HepG2 (cell line): ENCODE data around the gene PLCB1. TPM values are rescaled to one million over a fixed set of nuclear protein-coding genes. Genes with fewer than 3 reads are reported as not detected.
A peak's percentile ranks its signal among the peaks of the same experiment; 100 is the strongest.

ENCODE experiments used
- ATAC-seq: fragments of 200-7000 bp; cut with Tn5 transposase; 3 replicates; pipeline ENCODE4 v1.9.1; 2020; ENCODE audit warnings: mild to moderate bottlenecking, moderate library complexity
- BruUV-seq: library from RNA; stranded (reverse); fragments of 400-500 nt; replicated peaks from 2 replicates; lab custom pipeline; 2021; lab: Mats Ljungman, UMichigan
- CTCF ChIA-PET: fragments of 300-600 bp; formaldehyde crosslinking; extraction: SDS; loops from one replicate; lab custom pipeline; 2021; ENCODE audit warnings: low total read pairs, inconsistent platforms, low intra/inter-chr PET ratio; lab: Yijun Ruan, JAX
- POLR2A ChIA-PET: fragments of 350-600 bp; sonication (Branson Sonifier 250); formaldehyde crosslinking; loops from one replicate; lab custom pipeline; 2020; ENCODE audit warnings: antibody characterized with exemption, inconsistent platforms; lab: Yijun Ruan, JAX
- DNase-seq: peaks from one replicate; pipeline ENCODE4 v3.0.0-alpha.2; 2015; ENCODE audit warnings: low spot score
- FAIRE-seq: peaks from 3 replicates; lab custom pipeline; 2011; peaks lifted over from hg19 to GRCh38; lab: Jason Lieb, UNC
- H2AFZ ChIP-seq: one replicate; pipeline ENCODE4 v1.6.1; 2011; ENCODE audit warnings: low read length, inconsistent platforms
- H3K27ac ChIP-seq: fragments of 300-600 bp; 3 replicates; pipeline ENCODE4 v1.8.0; 2011; ENCODE audit warnings: mixed run types, mild to moderate bottlenecking, mixed read lengths, low read length, inconsistent platforms; ENCODE audit not compliant: insufficient read depth; ENCODE audit errors: extremely low read length
- H3K27me3 ChIP-seq, 2 experiments: fragments of 200-600 bp in 1 of 2; 2 replicates in 1 of 2; 3 replicates in 1 of 2; pipeline versions ENCODE4 v1.6.0 to v1.8.0; 2011; ENCODE audit warnings: low read length in 2 of 2, mild to moderate bottlenecking in 2 of 2, moderate library complexity in 2 of 2, inconsistent platforms in 1 of 2; ENCODE audit not compliant: insufficient read depth in 2 of 2, control insufficient read depth in 1 of 2
- H3K36me3 ChIP-seq, 2 experiments: fragments of 200-600 bp in 1 of 2; replicated peaks in 1 of 2; 2 replicates in 1 of 2; 3 replicates in 1 of 2; pipeline versions ENCODE4 v1.5.1 to v1.8.0; 2011; ENCODE audit warnings: low read length in 2 of 2, inconsistent platforms in 1 of 2; ENCODE audit not compliant: insufficient read depth in 2 of 2, control insufficient read depth in 1 of 2
- H3K4me1 ChIP-seq: 2 replicates; pipeline ENCODE4 v1.5.1; 2012; ENCODE audit warnings: low read length, inconsistent platforms; ENCODE audit not compliant: insufficient read depth
- H3K4me2 ChIP-seq: 2 replicates; pipeline ENCODE4 v1.6.0; 2011; ENCODE audit warnings: low read depth, low read length, inconsistent platforms
- H3K4me3 ChIP-seq, 3 experiments: fragments of 200-600 bp in 1 of 3; sonication (generic), shearing (Covaris generic) in 1 of 3; replicated peaks in 1 of 3; 2 replicates each; pipeline ENCODE4 v1.5.1; 2011 to 2016; ENCODE audit warnings: low read length in 3 of 3, inconsistent platforms in 2 of 3, low read depth in 2 of 3, mild to moderate bottlenecking in 2 of 3, control low read depth in 1 of 3, mixed read lengths in 1 of 3; ENCODE audit not compliant: insufficient read depth in 1 of 3
- H3K79me2 ChIP-seq: one replicate; pipeline ENCODE4 v1.6.1; 2011; ENCODE audit warnings: low read length, inconsistent platforms; ENCODE audit not compliant: insufficient read depth
- H3K9ac ChIP-seq: 2 replicates; pipeline ENCODE4 v1.6.0; 2011; ENCODE audit warnings: mild to moderate bottlenecking, low read depth, low read length, inconsistent platforms; ENCODE audit not compliant: insufficient read depth
- H3K9me3 ChIP-seq: 2 replicates; pipeline ENCODE4 v1.5.1; 2012; ENCODE audit warnings: mild to moderate bottlenecking, low read length
- H4K20me1 ChIP-seq: 2 replicates; pipeline ENCODE4 v1.6.0; 2011; ENCODE audit warnings: inconsistent platforms, mild to moderate bottlenecking, low read length, moderate library complexity; ENCODE audit not compliant: insufficient read depth
- ATAD3A ChIP-seq: sonication (generic); formaldehyde crosslinking; IDR thresholded peaks from 2 replicates; pipeline ENCODE4 v1.4.0; 2020; ENCODE audit warnings: missing genetic modification reagents
- ATF1 ChIP-seq: IDR thresholded peaks from 2 replicates; pipeline ENCODE4 v1.6.1; 2016; ENCODE audit warnings: mild to moderate bottlenecking, control low read depth
- GFI1 ChIP-seq: sonication (generic); formaldehyde crosslinking; IDR thresholded peaks from 2 replicates; pipeline ENCODE4 v1.5.0; 2020; ENCODE audit warnings: missing genetic modification reagents, mild to moderate bottlenecking, borderline replicate concordance
- IKZF4 ChIP-seq: sonication (generic); formaldehyde crosslinking; IDR thresholded peaks from 2 replicates; pipeline ENCODE4 v1.5.1; 2020; ENCODE audit warnings: borderline replicate concordance, mild to moderate bottlenecking, low read depth, missing genetic modification reagents; ENCODE audit errors: not compliant biosample characterization
- NFIC ChIP-seq: IDR thresholded peaks from 2 replicates; pipeline ENCODE4 v1.6.1; 2012; ENCODE audit warnings: mild to moderate bottlenecking, low read length, inconsistent platforms
- PAWR ChIP-seq: sonication (generic); formaldehyde crosslinking; IDR thresholded peaks from 2 replicates; pipeline ENCODE4 v1.4.0; 2020; ENCODE audit warnings: missing genetic modification reagents, mild to moderate bottlenecking, borderline replicate concordance
- SATB2 ChIP-seq: sonication (generic); formaldehyde crosslinking; IDR thresholded peaks from 2 replicates; pipeline ENCODE4 v1.5.0; 2020; ENCODE audit warnings: missing genetic modification reagents
- WIZ ChIP-seq: sonication (generic); formaldehyde crosslinking; IDR thresholded peaks from 2 replicates; pipeline ENCODE4 v1.5.1; 2020; ENCODE audit warnings: mild to moderate bottlenecking, missing genetic modification reagents
- ZKSCAN1 ChIP-seq: fragments of 150-350 bp; IDR thresholded peaks from 2 replicates; pipeline ENCODE4 v1.6.1; 2014; ENCODE audit warnings: low read length
- ZNF180 ChIP-seq: sonication (generic); formaldehyde crosslinking; IDR thresholded peaks from 2 replicates; pipeline ENCODE4 v1.4.0; 2020; ENCODE audit warnings: low read depth, missing genetic modification reagents, borderline replicate concordance
- ZNF275 ChIP-seq: sonication (generic); formaldehyde crosslinking; IDR thresholded peaks from 2 replicates; pipeline ENCODE4 v1.8.0; 2022; ENCODE audit warnings: missing genetic modification reagents, mild to moderate bottlenecking, inconsistent platforms, borderline replicate concordance
- ZNF549 ChIP-seq: sonication (generic); formaldehyde crosslinking; IDR thresholded peaks from 2 replicates; pipeline ENCODE4 v1.5.0; 2020; ENCODE audit warnings: missing genetic modification reagents
- ZNF703 ChIP-seq: sonication (generic); formaldehyde crosslinking; IDR thresholded peaks from 2 replicates; pipeline ENCODE4 v1.5.1; 2020; ENCODE audit warnings: missing genetic modification reagents, mild to moderate bottlenecking, moderate library complexity, borderline replicate concordance
- ZNF709 ChIP-seq: sonication (generic); formaldehyde crosslinking; IDR thresholded peaks from 2 replicates; pipeline ENCODE4 v1.5.0; 2020; ENCODE audit warnings: mild to moderate bottlenecking, missing genetic modification reagents
- ZNF781 ChIP-seq: sonication (generic); formaldehyde crosslinking; IDR thresholded peaks from 2 replicates; pipeline ENCODE4 v1.5.1; 2020; ENCODE audit warnings: borderline replicate concordance, mild to moderate bottlenecking, missing genetic modification reagents; ENCODE audit errors: not compliant biosample characterization
- WGBS: methylation state at CpG from one replicate; pipeline ENCODE4 v1.1.6; 2017; ENCODE audit warnings: low lambda C conversion rate; 5-methylcytosine and 5-hydroxymethylcytosine counted together
- in situ Hi-C: cut with HindIII; loops from 2 replicates; pipeline ENCODE4 v1.10.0; 2017; ENCODE audit warnings: low pct_unique_long_range_greater_than_20kb; ENCODE audit not compliant: extremely low pct_ligation_motif_present
- intact Hi-C: fragments of 100-400 bp; cut with micrococcal nuclease; formaldehyde crosslinking; loops from one replicate; pipeline ENCODE4 v1.10.0; 2022; ENCODE audit not compliant: unreplicated experiment
- polyA plus RNA-seq, 8 experiments: library from polyadenylated mRNA; depleted of rRNA in 3 of 8; stranded (reverse) in 7 of 8; unstranded in 1 of 8; fragments of >200 nt; fragmentation: Illumina TruSeq in 4 of 8; extraction: Trizol in 4 of 8; gene quantifications; 2 replicates each; pipeline versions ENCODE4 v1.2.1 to v1.2.3, GENCODE V29; 2011 to 2016; ENCODE audit warnings: low read depth in 4 of 8, missing spikeins in 1 of 8, mixed read lengths in 1 of 8; ENCODE audit not compliant: insufficient read depth in 1 of 8
- total RNA-seq, 5 experiments: library from RNA; depleted of rRNA; stranded (reverse); fragments of >200 nt; fragmentation: Illumina TruSeq; extraction: Trizol; gene quantifications; 2 replicates each; pipeline ENCODE4 v1.2.3, GENCODE V29; 2016; ENCODE audit warnings: low read depth in 1 of 5

Gene PLCB1
- total and polyA plus RNA-seq, 2 of the 13 experiments (the other 11 are each of a cell fraction or from before 2014, with no cell fraction given): 42.4 to 55.9 TPM

- DNase-seq (no peak), ATAC-seq (no peak)
- whole genome bisulfite sequencing: 97% methylated on average over 3 of the region's 3 CpGs
- ChIA-PET POLR2A (interaction anchor here (4.6 kb wide), 1 partner anchor 9 kb away, joined by 28 read pairs; no protein-coding TSS in a partner anchor), CTCF (no interaction called here)
- no peak overlapping the region for H3K9ac ChIP-seq
- H3K36me3 ChIP-seq: peaks cover 0 to 34% of the 10 kb centered on the region in 2 experiments; a peak in 4 of 5 replicates
- in situ Hi-C loops: no loop called here
- no peaks in the 10 kb centered on the region for H4K20me1 ChIP-seq
- no peaks in the 10 kb centered on the region for H3K9me3 ChIP-seq
- H3K27me3 ChIP-seq: no peaks in the 10 kb centered on the region
- H3K79me2 ChIP-seq: peaks cover 67% of the 10 kb centered on the region
- no peak overlapping the region for H3K27ac ChIP-seq
- no peak overlapping the region for H3K4me2 ChIP-seq
- no peak for TF ChIP-seq SATB2 (CRISPR knock-in tag)
- TF ChIP-seq ATF1 (CRISPR knock-in tag): 0 out of 2 replicates have a peak, but pooled peaks have one; percentile 13
- TF ChIP-seq, all 625 proteins: peak for 1
- Histone ChIP-seq H3K4me3 (no peak overlapping the region), H2AFZ (no peak overlapping the region), H3K4me1 (peaks cover 36% of the 10 kb centered on the region)
- no TSS peak for BruUV-seq
- FAIRE-seq: no peak
- intact Hi-C loops: no loop called here
Measured at GRCh38 chr20:8147476-8147875, 15.4 kb downstream of the PLCB1 start.

- in situ Hi-C loops (no loop called here), intact Hi-C loops (no loop called here)
- no peak for ATAC-seq
- H3K9me3 ChIP-seq: no peaks in the 10 kb centered on the region
- H3K27ac ChIP-seq: no peak overlapping the region
- H3K9ac ChIP-seq: no peak overlapping the region
- POLR2A ChIA-PET: interaction anchor here (4.6 kb wide), 1 partner anchor 8 kb away, joined by 28 read pairs; no protein-coding TSS in a partner anchor
- DNase-seq: no peak
- no peak overlapping the region for H3K4me2 ChIP-seq
- H4K20me1 ChIP-seq: no peaks in the 10 kb centered on the region
- no TSS peak for BruUV-seq
- no peak for FAIRE-seq
- peaks cover under 1 to 40% of the 10 kb centered on the region in 2 experiments for H3K36me3 ChIP-seq
- H2AFZ ChIP-seq: no peak overlapping the region
- CTCF ChIA-PET: no interaction called here
- H3K79me2 ChIP-seq: peaks cover 66% of the 10 kb centered on the region
- H3K4me3 ChIP-seq: no peak overlapping the region
- H3K4me1 ChIP-seq: peaks cover 33% of the 10 kb centered on the region
- H3K27me3 ChIP-seq: no peaks in the 10 kb centered on the region
- TF ChIP-seq ZKSCAN1 (no peak), ATAD3A (no peak), ZNF275 (CRISPR knock-in tag) (no peak), ZNF549 (no peak), ZNF781 (CRISPR knock-in tag) (no peak), ZNF180 (CRISPR knock-in tag) (no peak), ZNF709 (CRISPR knock-in tag) (no peak), WIZ (no peak), IKZF4 (no peak), ZNF703 (CRISPR knock-in tag) (no peak), PAWR (CRISPR knock-in tag) (no peak), GFI1 (CRISPR knock-in tag) (no peak), NFIC (no peak)
Measured at GRCh38 chr20:8148501-8148900, 16.4 kb downstream of the PLCB1 start.
